ENCODE measurements around the gene SFXN2.

DNA sequence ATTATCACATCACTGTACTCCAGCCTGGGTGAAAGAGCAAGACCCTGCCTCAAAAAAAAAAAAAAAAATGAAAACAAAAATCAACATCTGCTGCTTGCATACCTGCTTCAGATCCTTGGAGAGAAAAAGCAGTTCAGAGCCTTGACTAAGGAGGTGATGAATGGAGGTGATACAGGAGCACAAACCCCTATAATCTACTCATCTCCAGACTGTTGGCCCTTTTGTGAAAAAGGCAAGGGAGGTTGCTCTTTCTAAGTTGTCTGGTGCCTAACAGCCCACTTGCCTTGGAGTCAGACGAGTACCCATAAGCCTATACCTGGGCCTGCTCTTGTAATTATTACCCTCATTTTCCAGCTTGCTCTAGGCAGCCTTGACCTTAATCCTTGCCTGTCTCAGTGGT lies 1.4 kb downstream of the SFXN2 start:
- no peak for TF ChIP-seq POLR2A (IDR thresholded peaks at IDR 0.05; ENCODE audit: low read depth, low read length)
- no peak for TF ChIP-seq POLR2AphosphoS5 (IDR thresholded peaks at IDR 0.05; ENCODE audit: low read depth, low read length)
- TF ChIP-seq TAF1 (IDR thresholded peaks at IDR 0.05; ENCODE audit: borderline replicate concordance, low read depth, low read length): no peak

Data from GM12892 (cell line).